ENCODE data around the gene EIF5A.

The EIF5A gene

GRCh38 chr17:7308625-7309433 is 1.4 kb downstream of the EIF5A start:
- peak overlapping the region; percentile 91 for H3K4me3 ChIP-seq (ENCODE audit: low read depth, low read length)
- TF ChIP-seq CTCF (IDR thresholded peaks at IDR 0.05; ENCODE audit: borderline replicate concordance, insufficient read depth, low read depth, low read length) = no peak

GRCh38 chr17:7309628-7310027 is 2.2 kb downstream of the EIF5A start:
- no peak for TF ChIP-seq CTCF (IDR thresholded peaks at IDR 0.05; ENCODE audit: borderline replicate concordance, insufficient read depth, low read depth, low read length)
- H3K4me3 ChIP-seq (ENCODE audit: low read depth, low read length) = no peak overlapping the region

GRCh38 chr17:7311110-7311705 is 3.8 kb downstream of the EIF5A start:
- no peak for TF ChIP-seq CTCF (IDR thresholded peaks at IDR 0.05; ENCODE audit: borderline replicate concordance, insufficient read depth, low read depth, low read length)
- no peak overlapping the region for H3K4me3 ChIP-seq (ENCODE audit: low read depth, low read length)

- no peak overlapping the region for H3K4me3 ChIP-seq (ENCODE audit: low read depth, low read length)
- TF ChIP-seq CTCF (IDR thresholded peaks at IDR 0.05; ENCODE audit: borderline replicate concordance, insufficient read depth, low read depth, low read length) = no peak
These were observed 5.1 kb downstream of the EIF5A start for GRCh38 chr17:7312432-7313087.

- H3K4me3 ChIP-seq (ENCODE audit: low read depth, low read length) = no peak overlapping the region
- no peak for TF ChIP-seq CTCF (IDR thresholded peaks at IDR 0.05; ENCODE audit: borderline replicate concordance, insufficient read depth, low read depth, low read length)
These were observed 5.9 kb downstream of the EIF5A start for GRCh38 chr17:7313088-7313889.

GRCh38 chr17:7313890-7314718 is 6.7 kb downstream of the EIF5A start:
- TF ChIP-seq CTCF (IDR thresholded peaks at IDR 0.05; ENCODE audit: borderline replicate concordance, insufficient read depth, low read depth, low read length) = no peak
- peak overlapping the region; percentile 87 for H3K4me3 ChIP-seq (ENCODE audit: low read depth, low read length)

Measured in GM12875 (cell line).